ENCODE results near the gene TCF7.
A peak's percentile ranks its signal among the peaks of the same experiment; 100 is the strongest.

The TCF7 gene

DNA sequence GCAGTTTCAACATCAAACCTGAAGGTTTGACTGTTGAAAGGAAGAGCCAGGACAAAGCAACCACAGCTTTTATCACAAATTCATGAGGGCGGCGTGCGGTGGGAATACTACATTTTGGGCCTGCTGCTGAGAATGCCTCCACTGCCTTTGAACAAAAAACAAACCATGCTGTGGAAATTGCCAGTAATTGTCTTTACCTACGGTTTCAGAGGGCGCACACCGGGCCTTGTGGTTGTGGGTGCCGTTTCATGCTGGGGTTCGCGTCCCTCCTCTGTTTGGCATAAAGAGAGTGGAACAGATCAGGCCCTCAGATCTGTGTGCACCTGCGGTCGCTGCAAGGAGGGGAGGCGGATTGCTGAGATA is 27.6 kb upstream of the TCF7 start:
- DNase-seq: no peak
- in situ Hi-C loops (cut with HindIII; ENCODE audit: low pct_ligation_motif_present, low pct_unique_long_range_greater_than_20kb, low sequenced_read_pairs): no loop called here

- in situ Hi-C loops (cut with HindIII; ENCODE audit: low pct_ligation_motif_present, low pct_unique_long_range_greater_than_20kb, low sequenced_read_pairs): no loop called here
These were observed 26.2 kb upstream of the TCF7 start for GRCh38 chr5:134088291-134088690.

GRCh38 chr5:134088994-134089560 is 25.4 kb upstream of the TCF7 start:
- DNase-seq: no peak
- in situ Hi-C loops (cut with HindIII; ENCODE audit: low pct_ligation_motif_present, low pct_unique_long_range_greater_than_20kb, low sequenced_read_pairs): no loop called here

More at GRCh38 chr5:134088291-134088690, 26.2 kb upstream of the TCF7 start:
- no peak for DNase-seq

- no peak for DNase-seq
- in situ Hi-C loops (cut with HindIII; ENCODE audit: low pct_ligation_motif_present, low pct_unique_long_range_greater_than_20kb, low sequenced_read_pairs): no loop called here
These were observed 24.0 kb upstream of the TCF7 start for GRCh38 chr5:134090522-134090921.

DNA sequence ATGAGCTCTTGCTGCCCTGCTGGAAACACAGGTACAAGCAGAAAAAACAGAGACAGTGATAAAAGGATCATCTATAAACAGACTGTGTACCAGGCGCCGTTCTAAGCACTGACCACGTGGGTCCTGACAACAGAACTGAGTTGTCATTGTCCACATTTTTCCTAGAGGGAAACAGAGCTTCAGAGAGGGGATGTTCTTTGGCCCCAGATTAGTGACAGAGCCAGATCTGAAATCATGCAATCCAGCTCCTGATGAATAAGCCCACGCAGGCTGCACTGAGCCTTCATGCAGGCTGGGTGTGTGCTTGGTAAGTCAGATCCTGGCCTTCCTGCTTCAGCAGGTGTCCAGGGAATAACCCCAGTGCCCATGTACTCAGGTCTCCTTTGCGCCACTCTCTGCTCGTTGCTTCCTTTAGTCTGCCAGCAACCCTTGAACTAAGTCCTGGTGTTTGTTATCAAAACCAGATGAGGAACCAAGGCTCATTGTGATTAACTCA is 22.8 kb upstream of the TCF7 start:
- no peak for DNase-seq
- in situ Hi-C loops (cut with HindIII; ENCODE audit: low pct_ligation_motif_present, low pct_unique_long_range_greater_than_20kb, low sequenced_read_pairs): no loop called here

GRCh38 chr5:134092875-134093274 is 21.6 kb upstream of the TCF7 start:
- DNase-seq: no peak
- in situ Hi-C loops (cut with HindIII; ENCODE audit: low pct_ligation_motif_present, low pct_unique_long_range_greater_than_20kb, low sequenced_read_pairs): no loop called here

DNA sequence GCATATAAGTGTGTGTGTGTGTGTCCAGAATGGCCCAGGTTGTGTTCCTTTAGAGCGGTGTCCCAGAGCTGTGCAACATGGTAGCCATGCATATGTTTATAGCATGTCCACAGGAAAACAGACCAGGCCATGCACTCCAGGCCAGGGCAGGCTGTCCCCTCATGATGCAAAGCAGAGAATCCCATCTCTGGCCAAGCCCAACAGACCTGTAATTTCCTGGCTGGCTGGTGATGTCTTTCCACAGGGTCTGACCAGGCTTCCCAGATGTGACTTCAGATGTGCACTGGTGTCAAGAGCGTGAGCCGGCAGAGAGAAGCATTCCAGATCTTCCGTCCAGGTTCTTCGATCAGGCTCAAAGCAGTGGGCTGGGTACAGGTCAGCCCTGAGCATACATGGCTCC is 21.1 kb upstream of the TCF7 start:
- in situ Hi-C loops (cut with HindIII; ENCODE audit: low pct_ligation_motif_present, low pct_unique_long_range_greater_than_20kb, low sequenced_read_pairs): no loop called here
- DNase-seq: no peak

- in situ Hi-C loops (cut with HindIII; ENCODE audit: low pct_ligation_motif_present, low pct_unique_long_range_greater_than_20kb, low sequenced_read_pairs): no loop called here
- no peak for DNase-seq
These were observed 19.2 kb upstream of the TCF7 start for GRCh38 chr5:134095293-134095692.

- DNase-seq: no peak
- in situ Hi-C loops (cut with HindIII; ENCODE audit: low pct_ligation_motif_present, low pct_unique_long_range_greater_than_20kb, low sequenced_read_pairs): no loop called here
These were observed 18.4 kb upstream of the TCF7 start for GRCh38 chr5:134095887-134096589.

GRCh38 chr5:134097211-134097749 is 17.2 kb upstream of the TCF7 start:
- in situ Hi-C loops (cut with HindIII; ENCODE audit: low pct_ligation_motif_present, low pct_unique_long_range_greater_than_20kb, low sequenced_read_pairs): no loop called here
- no peak for DNase-seq

DNA sequence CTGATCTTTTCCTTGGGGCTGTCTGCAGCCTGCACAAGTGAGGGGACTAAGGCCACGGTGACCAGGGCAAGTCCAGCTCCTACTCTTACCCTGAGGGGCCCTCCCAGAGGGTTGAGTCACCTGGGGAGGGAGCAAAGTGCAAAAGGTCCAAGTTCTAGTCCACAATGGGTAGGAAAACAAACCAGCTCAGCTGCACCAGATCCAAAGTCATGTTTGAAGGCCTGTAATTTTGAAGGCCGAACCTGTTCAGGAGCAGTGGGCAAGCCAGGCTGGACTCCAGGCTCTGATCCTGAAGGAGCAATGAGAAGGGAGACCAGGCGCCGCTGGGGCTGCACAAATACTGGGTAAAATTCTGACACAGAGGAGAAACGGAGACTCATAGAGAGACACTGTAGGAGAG is 15.8 kb upstream of the TCF7 start:
- in situ Hi-C loops (cut with HindIII; ENCODE audit: low pct_ligation_motif_present, low pct_unique_long_range_greater_than_20kb, low sequenced_read_pairs): no loop called here
- no peak for DNase-seq

GRCh38 chr5:134099288-134099872 is 15.1 kb upstream of the TCF7 start:
- DNase-seq: no peak
- in situ Hi-C loops (cut with HindIII; ENCODE audit: low pct_ligation_motif_present, low pct_unique_long_range_greater_than_20kb, low sequenced_read_pairs): no loop called here

GRCh38 chr5:134099939-134100282 is 14.6 kb upstream of the TCF7 start:
- no peak for DNase-seq
- in situ Hi-C loops (cut with HindIII; ENCODE audit: low pct_ligation_motif_present, low pct_unique_long_range_greater_than_20kb, low sequenced_read_pairs): no loop called here

DNA sequence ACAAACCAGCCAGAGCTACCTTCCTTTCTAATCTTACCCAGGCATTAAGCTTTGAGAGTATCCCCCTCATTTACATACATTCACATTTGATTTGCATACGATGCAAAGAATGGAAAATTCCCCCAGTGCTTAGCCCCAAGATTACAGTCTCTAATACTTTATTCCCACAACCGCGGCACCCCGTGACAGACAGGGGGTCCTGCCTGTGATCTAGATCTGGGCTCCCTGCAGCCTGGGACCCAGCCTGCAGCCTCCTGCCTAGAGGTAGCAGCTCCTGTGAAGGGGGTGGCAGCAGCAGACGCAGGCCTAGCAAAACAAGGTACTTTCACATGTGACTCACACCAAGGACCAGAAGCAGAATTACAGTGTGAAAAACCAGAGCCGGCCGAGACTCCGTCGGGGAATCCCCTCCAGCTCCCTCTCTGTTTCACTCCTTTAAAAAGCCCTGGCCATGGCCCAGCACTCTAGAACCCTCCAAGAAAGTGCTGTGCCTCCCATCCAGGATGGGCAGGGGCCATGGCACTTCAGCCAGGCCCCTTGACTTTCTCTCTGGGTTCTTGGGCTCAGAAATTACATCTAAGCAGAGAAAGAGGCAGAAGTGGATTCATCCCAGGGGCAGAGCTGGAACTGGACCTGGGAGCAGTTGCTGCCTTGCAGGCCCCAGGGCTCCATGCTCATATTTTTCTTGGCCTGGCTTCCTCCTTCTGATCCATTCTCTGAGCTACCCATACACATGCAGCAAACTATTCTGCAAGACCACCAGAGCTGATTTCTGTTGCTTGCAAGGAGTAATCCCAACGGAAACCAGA is 14.0 kb upstream of the TCF7 start:
- in situ Hi-C loops (cut with HindIII; ENCODE audit: low pct_ligation_motif_present, low pct_unique_long_range_greater_than_20kb, low sequenced_read_pairs): no loop called here
- DNase-seq: peak; percentile 44

GRCh38 chr5:134101686-134102439 is 12.6 kb upstream of the TCF7 start:
- peak; percentile 49 for DNase-seq
- in situ Hi-C loops (cut with HindIII; ENCODE audit: low pct_ligation_motif_present, low pct_unique_long_range_greater_than_20kb, low sequenced_read_pairs): no loop called here

DNA sequence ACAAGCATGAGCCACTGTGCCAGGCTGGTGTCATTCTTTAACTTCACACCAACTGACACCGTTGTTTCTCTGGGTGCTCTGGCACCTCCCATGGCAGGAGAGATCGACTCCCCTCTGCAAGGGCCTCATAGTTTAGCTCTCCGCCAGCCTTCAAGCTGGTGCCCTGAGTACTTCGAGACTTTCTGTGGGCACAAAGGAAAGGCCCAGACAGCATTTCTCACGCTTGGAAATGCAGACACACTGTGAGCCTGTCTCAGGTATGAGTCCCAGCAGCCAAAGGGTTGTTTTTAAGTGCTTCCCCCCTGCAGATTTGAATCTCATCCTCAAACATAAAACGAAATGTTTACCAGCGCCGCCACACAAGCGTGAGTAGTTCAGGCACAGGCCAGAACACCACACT is 11.1 kb upstream of the TCF7 start:
- no peak for DNase-seq
- in situ Hi-C loops (cut with HindIII; ENCODE audit: low pct_ligation_motif_present, low pct_unique_long_range_greater_than_20kb, low sequenced_read_pairs): no loop called here

GRCh38 chr5:134103998-134104654 is 10.4 kb upstream of the TCF7 start:
- in situ Hi-C loops (cut with HindIII; ENCODE audit: low pct_ligation_motif_present, low pct_unique_long_range_greater_than_20kb, low sequenced_read_pairs): no loop called here

More at GRCh38 chr5:134103998-134104654, 10.4 kb upstream of the TCF7 start:
- no peak for DNase-seq
